GM19455 (cell line): ENCODE results near the gene APBA3.

ENCODE experiments used
- ATAC-seq: cut with Tn5 transposase; IDR thresholded peaks from one replicate; pipeline ENCODE4 v1.9.1; 2021; ENCODE audit not compliant: unreplicated experiment

Gene APBA3

GRCh38 chr19:3721887-3722442 lies 39.5 kb downstream of the APBA3 start:
- no peak for ATAC-seq

DNA sequence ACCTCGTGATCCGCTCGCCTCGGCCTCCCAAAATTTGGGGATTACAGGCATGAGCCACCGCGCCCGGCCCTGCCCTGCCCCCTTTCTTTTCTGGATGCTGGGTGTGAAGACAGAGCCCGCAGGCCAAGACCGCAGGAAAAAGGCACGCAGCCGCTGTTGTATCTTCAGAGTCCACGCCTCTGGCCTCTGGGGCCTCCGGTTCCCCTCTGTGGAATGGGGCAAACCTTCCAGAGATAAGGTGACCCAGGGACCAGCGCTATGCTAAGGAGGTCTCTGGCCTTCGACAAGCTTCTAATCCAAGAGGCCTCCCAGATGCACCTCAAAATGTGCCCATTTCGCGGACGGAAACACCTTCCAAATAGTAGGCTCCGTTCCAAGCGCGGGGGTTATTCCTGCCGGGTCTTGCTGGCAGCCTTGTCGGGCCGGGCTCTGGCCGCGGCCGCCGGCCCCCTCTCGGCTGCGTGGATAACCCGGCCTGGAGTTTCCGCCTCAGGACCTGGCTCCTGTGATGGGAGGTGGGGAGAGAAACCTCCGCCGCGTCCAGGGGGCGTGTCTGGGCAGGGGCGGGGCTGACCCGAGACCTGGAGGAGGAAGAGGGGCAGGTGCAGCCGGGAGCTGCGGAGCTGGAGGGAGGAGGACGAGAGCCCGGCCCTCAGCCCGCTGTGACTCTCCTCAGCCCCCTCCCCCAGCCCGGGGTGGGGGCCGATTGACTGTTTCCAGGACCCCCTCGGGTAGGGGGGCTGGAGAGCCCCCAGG lies 40.2 kb downstream of the APBA3 start:
- no peak for ATAC-seq

- ATAC-seq: no peak
Measured at GRCh38 chr19:3720349-3720917, 41.1 kb downstream of the APBA3 start.

GRCh38 chr19:3719868-3720267 lies 41.6 kb downstream of the APBA3 start:
- no peak for ATAC-seq

DNA sequence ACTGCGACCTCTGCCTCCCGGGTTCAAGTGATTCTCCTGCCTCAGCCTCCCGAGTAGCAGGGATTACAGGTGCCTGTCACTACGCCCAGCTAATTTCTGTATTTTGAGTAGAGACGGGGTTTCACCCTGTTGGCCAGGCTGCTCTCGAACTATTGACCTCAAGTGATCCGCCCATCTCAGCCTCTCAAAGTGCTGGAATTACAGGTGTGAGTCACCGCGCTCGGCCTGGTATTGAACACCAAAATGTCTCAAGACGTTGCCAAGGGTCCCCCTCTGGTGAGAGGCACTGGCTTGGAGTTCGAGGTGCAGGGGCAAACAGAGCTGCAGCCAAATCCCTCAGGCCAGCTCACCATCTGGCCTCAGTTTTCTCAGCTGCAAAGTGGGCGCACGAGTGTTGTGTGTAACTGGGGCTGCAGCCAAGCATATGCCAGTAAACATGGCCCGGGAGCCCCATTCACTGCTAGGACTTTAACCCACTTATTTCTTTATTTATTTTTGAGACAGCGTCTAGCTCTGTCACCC lies 45.3 kb downstream of the APBA3 start:
- no peak for ATAC-seq

DNA sequence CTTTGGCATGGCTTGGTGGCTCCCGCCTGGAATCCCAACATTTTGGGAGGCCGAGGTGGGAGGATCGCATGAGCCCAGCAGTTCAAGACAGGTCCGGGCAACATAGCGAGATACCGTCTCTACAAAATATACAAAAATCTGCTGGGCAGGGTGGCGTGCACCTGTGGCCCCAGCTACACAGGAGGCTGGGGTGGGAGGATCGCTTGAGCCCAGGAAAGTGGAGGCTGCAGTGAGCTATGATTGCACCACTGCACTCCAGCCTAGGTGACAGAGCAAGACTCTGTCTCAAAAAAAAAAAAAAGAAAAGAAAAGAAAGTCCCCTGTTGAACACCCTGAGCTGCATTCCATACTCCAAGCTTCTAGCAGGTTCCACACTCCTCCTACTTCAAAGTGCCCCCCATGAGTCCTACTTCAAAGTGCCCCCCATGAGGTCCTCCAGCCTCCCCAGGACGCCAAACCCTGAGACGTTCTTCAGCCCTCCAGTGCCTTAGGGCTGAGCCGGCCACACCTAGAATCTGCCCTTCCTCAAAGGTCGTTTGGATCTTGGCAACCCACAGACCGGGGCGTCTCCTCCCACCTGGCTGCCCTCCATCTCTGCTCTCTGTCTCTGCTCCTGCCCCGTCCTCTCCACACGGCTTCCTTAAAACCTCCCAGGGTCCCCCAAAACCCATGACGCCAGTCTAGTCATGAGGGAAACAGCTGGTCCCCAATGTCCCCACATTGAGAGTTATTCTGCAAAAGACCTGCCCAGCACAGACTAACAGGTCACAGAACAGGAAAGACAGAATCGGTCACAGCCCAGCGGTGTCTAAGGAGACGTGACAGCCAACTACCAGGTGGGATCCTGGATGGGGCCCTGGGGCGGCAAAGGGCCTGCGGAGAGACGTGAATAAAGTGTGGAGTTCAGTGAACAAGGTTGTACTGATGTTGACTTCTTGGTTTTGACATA lies 48.6 kb downstream of the APBA3 start:
- no peak for ATAC-seq

DNA sequence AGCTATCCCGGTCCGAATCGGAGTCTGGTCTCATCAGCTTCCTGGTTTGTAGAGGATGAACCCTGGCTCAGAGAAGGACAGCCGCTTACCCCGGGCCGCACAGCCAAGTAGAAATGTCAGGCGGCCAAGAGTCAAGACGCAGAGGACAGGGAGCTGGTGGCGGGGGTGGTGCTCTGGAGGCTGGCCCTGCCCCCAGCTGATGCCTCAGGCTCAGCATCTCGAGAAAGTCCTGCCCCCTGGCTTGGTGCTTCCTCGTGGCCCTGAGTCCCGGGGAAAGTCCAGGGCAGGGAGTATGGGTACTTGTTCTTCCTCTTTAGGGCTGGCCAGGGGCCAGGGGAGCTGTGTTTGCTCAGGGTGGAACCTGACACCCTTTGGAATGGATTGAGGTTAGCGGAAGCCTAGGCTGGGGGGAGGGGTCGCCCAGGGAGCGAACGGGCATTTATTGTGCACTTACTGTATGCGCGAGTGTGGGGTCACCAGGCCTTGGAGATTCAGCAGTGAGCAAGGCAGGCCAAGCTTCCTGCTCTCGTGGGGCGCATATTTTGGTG lies 51.2 kb downstream of the APBA3 start:
- ATAC-seq: no peak

GRCh38 chr19:3708207-3708931 lies 53.1 kb downstream of the APBA3 start, which contains the start of gene TJP3:
TSS of gene TJP3 (plus strand) at chr19:3708384. CDS start at chr19:3728433, 20,049 bp downstream.
- no peak for ATAC-seq

DNA sequence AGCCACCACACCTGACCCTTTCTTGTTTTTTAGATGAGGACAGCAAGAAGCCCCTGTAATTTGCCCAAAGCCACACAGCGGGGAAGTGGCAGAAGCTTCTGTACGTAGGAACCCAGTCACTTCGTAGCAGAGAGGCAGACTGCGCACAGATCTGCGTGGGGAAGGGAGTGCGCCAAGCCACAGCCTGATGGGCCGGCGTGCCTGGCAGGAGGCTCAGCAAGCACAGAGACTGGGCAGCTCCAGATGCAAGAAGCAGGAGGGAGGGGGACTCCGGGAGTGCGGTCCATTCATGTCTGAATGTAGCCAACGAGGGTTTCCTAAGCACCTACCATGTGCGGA lies 53.7 kb downstream of the APBA3 start:
- no peak for ATAC-seq

- no peak for ATAC-seq
Measured at GRCh38 chr19:3701200-3701599, 60.3 kb downstream of the APBA3 start.
